Hippocampal formation (tissue), 2 donors: ENCODE results near the gene CEP97.
A peak's percentile ranks its signal among the peaks of the same experiment; 100 is the strongest.
"Not testable (repeated sequence)": the region's sequence is repeated elsewhere in the genome, so short reads cannot be mapped to it uniquely, and the experiment has no call there.

ENCODE experiments used
- DNase-seq, 2 donors: peaks; one replicate each; lab custom pipeline; 2025; lab: John Stamatoyannopoulos, UW

CEP97 gene, protein sequence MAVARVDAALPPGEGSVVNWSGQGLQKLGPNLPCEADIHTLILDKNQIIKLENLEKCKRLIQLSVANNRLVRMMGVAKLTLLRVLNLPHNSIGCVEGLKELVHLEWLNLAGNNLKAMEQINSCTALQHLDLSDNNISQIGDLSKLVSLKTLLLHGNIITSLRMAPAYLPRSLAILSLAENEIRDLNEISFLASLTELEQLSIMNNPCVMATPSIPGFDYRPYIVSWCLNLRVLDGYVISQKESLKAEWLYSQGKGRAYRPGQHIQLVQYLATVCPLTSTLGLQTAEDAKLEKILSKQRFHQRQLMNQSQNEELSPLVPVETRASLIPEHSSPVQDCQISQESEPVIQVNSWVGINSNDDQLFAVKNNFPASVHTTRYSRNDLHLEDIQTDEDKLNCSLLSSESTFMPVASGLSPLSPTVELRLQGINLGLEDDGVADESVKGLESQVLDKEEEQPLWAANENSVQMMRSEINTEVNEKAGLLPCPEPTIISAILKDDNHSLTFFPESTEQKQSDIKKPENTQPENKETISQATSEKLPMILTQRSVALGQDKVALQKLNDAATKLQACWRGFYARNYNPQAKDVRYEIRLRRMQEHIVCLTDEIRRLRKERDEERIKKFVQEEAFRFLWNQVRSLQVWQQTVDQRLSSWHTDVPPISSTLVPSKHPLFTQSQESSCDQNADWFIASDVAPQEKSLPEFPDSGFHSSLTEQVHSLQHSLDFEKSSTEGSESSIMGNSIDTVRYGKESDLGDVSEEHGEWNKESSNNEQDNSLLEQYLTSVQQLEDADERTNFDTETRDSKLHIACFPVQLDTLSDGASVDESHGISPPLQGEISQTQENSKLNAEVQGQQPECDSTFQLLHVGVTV

DNA sequence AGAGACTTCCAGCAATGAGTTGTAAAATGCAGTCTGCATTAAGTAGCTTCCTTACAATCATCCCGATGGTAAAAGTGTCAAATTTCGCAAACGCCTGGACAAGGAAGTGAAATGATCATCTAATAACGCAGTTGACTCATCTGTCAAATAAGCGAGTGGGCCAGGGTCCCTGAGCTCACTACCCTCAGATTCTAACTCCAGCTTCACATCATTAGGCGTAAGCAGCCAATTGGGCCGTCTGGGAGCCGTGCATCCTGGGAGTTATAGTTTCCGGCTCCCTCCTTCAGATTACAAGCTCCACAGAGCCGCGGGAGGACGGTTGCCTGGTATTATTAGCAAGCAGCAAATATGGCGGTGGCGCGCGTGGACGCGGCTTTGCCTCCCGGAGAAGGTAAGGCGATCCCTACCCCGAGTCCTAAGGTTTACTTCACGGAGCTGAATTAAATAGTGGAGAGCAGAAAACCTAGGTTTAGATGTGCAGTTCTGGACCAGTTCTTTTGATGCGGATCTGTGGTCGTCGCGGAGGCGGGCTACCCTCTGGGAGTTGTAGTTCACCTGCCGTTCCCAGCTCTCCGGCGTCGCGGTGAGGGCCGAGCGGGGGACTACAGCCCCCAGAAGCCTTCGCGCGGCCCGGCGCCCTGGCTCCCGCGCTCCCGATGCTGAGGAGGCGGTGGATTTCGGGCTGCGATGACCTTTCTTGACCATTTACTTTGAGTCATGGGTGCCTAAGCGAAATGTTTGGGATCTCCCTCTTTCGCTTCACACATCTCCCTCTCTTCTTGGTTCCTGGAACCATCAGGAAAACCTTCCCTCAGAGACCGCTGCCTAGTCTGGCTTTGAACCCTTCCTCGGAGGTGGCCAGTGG, at the start of gene CEP97:
Gene CEP97, plus strand, starts transcription at position 286 of the 865 bp plus-strand sequence. Its CDS starts 63 bp downstream, at position 349.
- peak; percentile 95 to 98 for DNase-seq

DNA sequence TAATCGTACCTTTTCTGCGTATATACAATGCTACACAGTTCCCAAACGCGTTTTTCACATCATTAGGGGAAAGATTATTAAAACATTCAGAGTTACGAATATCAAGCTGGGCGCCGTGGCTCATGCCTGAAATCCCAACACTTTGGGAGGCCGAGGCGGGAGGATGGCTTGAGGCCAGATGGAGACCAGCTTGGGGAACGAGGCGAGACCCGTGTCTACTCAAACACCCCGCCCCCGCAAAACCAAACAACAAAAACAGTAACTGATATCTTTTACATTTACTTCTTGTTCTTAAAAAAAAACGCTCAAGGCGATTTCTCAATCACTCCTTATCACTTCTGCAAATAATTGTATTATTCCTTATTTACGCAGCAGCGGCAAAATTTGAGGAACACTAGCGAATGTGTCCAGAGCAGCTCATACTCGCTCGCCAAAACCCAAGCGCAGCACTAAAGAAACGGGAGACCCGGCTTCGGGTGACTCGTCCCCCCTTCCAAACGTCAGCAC, 48.7 kb upstream of the CEP97 start:
- DNase-seq: no peak

DNA sequence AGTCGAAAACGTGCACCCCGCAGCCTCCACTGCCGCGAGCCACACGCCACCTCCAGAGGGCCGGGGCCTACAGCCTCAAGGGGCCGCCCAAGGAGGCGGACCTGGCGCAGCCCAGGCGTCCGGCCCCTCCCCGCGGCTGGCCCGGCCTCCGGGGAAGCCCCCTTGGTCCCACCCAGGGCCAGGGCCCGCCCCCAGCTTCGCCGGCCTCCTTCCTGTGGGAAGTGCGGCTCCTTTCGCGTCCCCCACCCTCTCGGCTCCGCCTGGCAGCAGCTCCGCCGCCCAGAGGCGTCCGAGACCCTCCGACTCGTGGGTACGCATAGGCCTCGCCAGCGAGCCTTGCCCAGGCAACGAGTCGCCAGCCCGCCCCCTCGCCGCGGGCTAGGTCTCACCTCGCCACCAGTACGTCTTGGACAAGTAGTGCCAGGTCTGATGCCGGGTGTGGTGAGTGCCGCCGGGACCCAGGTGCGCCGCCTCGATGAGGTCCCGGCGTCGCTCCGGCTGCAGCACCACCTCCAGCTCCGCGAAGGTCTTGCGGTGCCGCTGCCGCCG, 48.1 kb upstream of the CEP97 start:
- no peak for DNase-seq

DNA sequence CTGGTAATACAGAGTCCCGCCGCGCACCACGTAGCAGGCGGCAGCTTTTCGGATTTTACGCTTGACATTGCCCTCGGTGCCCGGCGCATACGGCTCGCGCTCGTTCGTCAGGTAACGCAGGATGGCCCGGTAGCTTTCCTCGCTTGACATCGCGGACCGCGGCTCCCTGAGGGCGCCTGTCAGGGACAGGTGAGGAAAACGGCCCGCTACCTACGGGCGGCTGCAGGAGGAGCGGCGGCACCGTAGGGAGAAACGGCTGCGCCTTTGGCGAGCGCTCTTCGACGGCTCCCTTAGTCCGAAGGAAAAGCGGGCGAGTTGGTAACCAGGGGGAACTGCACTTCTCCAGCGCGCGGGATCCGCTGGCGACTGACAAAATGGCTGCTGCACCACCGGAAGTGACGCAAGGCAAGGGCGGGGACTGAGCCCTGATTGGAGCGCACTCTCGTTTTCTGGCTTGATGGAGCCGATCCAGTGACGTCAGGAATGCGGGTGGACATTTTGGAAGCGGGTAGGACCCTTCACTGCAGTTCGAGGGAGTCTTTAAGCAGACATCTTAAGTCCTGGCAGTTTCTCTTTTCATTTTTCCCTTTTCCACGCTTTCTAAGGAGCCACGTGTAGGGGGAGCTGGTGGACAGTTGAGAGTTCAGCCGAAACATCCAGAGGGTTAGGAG, 47.5 kb upstream of the CEP97 start, which contains the start of gene ZBTB11:
Gene ZBTB11, minus strand, starts transcription at position 368 of the 671 bp plus-strand sequence. Its CDS starts 218 bp downstream, at position 150.
- DNase-seq: no peak

DNA sequence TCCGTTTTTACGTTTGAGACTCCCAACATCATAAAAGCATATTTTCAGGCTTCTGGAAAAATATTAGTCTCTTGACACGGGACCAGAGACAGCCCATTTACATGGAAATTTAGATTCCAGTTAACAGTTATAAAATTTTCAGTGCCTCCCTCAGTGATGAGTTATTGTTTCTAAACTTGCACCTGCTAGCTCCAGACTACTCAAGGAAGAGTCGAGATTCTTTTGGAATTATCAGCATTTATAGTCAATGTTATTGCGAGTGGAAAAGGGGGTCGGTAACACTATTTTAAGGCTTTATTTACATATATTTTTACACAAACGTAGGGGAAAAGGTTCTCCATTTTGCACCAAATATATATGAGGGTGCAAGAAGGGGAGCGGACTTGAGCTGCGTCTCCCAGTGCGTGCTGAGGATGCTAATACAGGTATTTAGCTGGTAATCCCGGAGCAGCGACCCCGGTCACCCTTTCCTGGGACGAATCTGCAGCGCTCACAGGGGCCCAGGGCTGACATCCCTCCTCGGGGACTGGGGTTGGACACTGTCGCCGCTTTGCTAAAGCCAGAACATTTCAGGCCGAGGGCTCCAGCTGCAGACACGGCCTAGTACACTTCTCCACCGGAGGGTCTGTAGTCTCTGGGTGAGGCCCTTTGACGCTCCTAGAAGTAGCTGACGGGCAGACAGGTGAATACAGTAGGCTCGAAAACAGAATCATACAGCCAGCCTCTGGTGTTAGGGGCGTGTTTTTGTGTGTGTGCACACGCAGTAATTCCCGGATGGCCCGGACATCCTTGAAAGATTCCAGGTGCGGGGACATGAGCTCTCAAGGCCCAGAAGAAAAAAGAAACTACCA, 46.8 kb upstream of the CEP97 start:
- DNase-seq: no peak

DNA sequence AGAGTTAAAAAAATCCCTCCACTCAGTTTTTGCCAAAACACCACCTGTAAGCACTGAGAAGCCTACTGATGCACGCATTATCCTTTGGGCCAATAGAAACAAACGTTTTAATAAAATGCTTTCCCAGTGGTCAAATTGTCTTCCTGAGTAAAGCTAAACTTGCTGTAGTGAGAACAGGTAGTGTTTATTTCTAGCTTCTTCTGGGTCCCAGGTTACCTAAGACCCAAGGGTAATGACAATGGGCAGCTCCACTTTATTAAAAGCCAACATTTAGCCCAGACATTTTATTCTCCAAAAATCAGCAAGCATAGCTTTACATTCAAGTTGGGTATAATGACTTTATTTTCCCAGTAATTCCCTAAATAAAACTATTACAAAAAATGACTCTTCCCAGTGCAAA, 45.6 kb upstream of the CEP97 start:
- not testable (repeated sequence) for DNase-seq

DNA sequence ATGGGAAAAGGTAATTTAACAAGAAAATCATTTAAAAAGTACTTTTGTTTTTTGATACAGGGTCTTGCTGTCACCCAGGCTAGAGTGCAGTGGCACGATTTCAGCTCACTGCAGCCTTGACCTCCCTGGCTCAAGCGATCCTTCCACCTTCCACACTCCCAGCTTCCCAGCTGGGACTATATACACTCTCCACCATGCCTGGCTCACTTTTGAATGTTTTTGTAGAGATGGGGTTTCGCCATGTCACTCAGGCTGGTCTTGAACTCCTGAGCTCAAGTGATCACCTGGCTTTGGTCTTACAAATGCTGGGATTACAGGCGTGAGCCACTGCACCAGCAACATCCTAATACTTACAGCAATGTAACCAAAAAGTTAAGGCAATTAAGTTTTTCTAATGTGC, 43.9 kb upstream of the CEP97 start:
- DNase-seq: no peak

DNA sequence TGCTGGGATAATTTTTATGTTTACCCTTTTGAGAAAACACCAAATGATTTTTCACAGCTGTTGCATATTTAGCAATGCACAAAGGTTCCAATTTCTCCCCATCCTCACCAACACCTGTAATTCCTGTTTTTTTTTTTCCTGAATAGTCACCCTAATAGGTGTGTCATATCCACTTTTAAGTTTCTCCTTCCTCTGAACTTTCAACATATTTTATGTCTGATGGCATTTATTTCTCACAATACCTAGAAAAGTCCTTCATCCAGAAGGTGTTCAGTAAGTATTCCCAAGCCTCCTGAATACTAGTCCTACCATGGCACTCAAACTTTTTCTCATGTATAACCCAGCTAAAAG, 39.4 kb upstream of the CEP97 start:
- no peak for DNase-seq

DNA sequence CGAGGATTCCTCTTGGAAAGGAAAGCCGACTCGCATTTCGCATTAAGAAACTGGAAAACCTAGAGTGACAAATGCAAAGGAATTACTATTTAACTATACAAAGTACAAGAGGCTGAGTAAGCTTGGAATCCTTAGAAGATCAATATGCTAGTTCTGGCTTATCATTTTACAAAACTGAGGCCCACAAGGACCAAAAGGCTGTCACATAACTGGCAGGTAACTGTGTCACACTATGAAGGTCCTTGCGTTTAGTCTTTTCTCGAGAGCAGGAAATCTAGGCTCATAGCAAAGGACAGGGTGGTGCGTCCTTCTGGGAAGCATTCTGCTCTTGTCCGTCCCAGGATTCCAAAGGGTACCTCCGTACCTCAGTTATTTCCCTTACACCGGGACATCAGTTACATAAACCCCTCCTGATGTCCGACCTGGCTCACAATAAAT, 38.5 kb upstream of the CEP97 start:
- no peak for DNase-seq

DNA sequence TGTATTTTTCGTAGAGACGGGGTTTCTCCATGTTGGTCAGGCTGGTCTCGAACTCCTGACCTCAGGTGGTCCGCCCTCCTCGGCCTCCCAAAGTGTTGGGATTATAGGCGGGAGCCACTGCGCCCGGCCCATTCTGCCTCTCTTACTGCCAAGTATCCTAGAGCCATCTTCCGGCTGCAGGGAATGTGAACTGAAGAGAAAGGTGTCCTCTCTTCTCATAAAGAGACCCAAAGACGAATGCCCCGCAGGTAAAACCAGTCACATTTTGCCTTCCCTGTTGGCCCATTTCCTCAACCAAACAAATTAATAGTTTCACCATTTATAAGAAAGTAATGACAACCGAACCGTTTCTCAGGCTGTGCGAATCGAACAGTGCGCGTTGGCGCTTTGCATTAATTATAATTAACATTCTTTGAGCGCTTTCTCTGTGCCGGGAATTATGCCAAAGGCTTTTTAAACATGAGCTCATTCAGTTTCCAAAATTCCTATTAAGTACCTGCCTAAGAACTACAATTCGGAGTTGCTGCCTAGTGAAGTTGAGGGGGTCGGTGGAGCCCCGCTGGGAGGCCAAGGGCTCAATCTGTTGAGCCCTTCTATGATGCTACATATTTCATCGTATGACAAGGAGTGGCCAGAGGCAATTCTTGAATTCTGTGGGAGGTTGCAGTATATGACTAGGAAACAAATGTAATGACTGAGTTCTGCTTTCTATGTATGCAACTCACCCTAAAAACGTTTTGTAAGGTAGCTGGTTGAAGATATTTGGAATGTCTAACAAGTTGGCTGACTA, 37.1 kb upstream of the CEP97 start:
- no peak for DNase-seq

DNA sequence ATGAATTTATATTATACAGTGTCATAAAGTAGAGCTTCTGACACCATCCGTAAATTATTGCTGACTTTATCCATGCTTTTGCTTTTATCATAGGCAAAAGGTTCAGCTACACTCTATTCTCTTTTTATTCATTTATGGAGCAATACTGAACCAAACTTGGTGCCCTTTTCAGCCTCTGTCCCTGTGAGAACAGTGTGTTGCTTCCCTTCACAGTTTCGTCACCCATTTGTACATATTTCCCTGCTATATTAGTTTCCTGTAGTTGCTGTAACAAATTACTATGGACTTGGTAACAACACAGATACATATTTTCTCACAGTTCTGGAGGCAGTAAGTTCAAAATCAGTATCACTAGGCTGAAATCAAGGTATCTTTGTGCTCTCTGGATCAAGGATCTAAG, 35.1 kb upstream of the CEP97 start:
- no peak for DNase-seq

DNA sequence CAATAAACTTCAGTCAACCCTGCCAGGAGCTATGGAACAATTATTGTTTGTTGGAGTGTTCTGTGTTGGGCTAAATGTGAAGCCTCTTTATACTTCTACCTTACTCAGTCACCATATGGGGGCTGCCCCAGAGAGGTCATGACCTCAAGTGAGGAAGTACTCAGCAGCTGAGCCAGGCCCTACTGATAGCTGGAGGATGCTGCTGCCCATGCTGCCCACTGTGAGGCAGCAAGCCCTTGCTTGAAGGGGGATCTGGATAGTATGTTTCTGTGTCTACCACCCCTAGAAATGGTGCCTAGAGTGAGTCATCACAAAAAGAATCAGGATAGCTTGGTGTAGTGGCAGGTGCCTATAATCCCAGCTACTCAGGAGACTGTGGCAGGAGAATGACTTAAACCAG, 33.4 kb upstream of the CEP97 start:
- DNase-seq: no peak

DNA sequence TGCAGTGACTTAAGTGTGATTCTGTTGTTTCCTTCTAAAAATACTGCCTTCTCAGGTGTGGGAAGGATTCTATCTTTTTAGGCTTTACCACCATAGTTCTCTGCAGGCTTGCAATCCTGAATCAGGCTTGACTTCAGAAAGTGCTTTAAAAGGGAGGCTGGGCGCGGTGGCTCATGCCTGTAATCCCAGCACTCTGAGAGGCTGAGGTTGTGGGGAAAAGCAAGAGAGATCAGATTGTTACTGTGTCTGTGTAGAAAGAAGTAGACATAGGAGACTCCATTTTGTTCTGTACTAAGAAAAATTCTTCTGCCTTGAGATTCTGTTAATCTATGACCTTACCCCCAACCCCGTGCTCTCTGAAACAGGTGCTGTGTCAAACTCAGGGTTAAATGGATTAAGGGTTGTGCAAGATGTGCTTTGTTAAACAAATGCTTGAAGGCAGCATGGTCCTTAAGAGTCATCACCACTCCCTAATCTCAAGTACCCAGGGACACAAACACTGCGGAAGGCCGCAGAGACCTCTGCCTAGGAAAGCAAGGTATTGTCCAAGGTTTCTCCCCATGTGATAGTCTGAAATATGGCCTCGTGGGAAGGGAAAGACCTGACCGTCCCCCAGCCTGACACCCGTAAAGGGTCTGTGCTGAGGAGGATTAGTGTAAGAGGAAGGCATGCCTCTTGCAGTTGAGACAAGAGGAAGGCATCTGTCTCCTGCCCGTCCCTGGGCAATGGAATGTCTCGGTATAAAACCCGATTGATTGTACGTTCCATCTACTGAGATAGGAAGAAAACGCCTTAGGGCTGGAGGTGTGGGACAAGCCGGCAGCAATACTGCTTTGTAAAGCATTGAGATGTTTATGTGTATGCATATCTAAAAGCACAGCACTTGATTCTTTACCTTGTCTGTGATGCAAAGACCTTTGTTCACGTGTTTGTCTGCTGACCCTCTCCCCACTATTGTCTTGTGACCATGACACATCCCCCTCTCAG, 32.4 kb upstream of the CEP97 start:
- DNase-seq: not testable (repeated sequence)

DNA sequence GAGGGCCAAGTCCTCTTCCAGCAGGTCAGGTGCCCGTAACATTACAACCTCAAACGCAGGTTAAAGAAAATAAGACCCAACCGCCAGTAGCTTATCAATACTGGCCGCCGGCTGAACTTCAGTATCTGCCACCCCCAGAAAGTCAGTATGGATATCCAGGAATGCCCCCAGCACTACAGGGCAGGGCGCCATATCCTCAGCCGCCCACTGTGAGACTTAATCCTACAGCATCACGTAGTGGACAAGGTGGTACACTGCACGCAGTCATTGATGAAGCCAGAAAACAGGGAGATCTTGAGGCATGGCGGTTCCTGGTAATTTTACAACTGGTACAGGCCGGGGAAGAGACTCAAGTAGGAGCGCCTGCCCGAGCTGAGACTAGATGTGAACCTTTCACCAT, 30.9 kb upstream of the CEP97 start:
- not testable (repeated sequence) for DNase-seq

DNA sequence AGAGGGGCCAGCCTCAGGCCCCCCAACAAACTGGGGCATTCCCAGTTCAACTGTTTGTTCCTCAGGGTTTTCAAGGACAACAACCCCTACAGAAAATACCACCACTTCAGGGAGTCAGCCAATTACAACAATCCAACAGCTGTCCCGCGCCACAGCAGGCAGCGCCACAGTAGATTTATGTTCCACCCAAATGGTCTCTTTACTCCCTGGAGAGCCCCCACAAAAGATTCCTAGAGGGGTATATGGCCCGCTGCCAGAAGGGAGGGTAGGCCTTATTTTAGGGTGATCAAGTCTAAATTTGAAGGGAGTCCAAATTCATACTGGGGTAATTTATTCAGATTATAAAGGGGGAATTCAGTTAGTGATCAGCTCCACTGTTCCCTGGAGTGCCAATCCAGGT, 29.6 kb upstream of the CEP97 start:
- DNase-seq: not testable (repeated sequence)

DNA sequence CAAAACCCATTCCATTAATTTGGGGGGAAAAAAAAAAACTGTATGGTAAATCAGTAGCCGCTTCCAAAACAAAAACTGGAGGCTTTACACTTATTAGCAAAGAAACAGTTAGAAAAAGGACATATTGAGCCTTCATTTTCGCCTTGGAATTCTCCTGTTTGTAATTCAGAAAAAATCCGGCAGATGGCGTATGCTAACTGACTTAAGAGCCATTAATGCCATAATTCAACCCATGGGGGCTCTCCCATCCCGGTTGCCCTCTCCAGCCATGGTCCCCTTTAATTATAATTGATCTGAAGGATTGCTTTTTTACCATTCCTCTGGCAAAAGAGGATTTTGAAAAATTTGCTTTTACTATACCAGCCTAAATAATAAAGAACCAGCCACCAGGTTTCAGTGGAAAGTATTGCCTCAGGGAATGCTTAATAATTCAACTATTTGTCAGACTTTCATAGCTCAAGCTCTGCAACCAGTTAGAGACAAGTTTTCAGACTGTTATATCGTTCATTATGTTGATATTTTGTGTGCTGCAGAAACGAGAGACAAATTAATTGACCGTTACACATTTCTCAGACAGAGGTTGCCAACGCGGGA, 28.5 kb upstream of the CEP97 start:
- DNase-seq: no peak
